Naive B cell (primary cell): ENCODE data around the gene RNF150. TPM values are rescaled to one million over a fixed set of nuclear protein-coding genes. Genes with fewer than 3 reads are reported as not detected.

Experiments used
- ATAC-seq, 2 donors: fragments of 150-1000 bp; cut with Tn5 transposase; 2 replicates each; pipeline ENCODE4 v1.10.0; 2021; ENCODE audit warnings: low read depth in 2 of 2, mild to moderate bottlenecking in 2 of 2, moderate library complexity in 2 of 2
- DNase-seq: peaks from one replicate; pipeline ENCODE4 v3.0.0; 2022
- H3K27ac Mint-ChIP-seq, 6 donors: one replicate each; pipeline ENCODE4 v1.8.0; 2020 to 2022; ENCODE audit warnings: mild to moderate bottlenecking in 6 of 6, mixed read lengths in 6 of 6, moderate library complexity in 5 of 6, inconsistent platforms in 2 of 6
- H3K27me3 Mint-ChIP-seq, 3 donors: one replicate each; pipeline ENCODE4 v1.8.0; 2021 to 2022; ENCODE audit warnings: mixed read lengths in 3 of 3, mild to moderate bottlenecking in 1 of 3
- H3K36me3 Mint-ChIP-seq, 2 donors: one replicate each; pipeline ENCODE4 v1.8.0; 2020 to 2022; ENCODE audit warnings: mixed read lengths in 2 of 2, inconsistent platforms in 1 of 2, mild to moderate bottlenecking in 1 of 2
- H3K4me1 Mint-ChIP-seq, 3 donors: one replicate each; pipeline ENCODE4 v1.8.0; 2020 to 2022; ENCODE audit warnings: mixed read lengths in 3 of 3, inconsistent platforms in 1 of 3, mild to moderate bottlenecking in 1 of 3, moderate library complexity in 1 of 3
- H3K4me3 Mint-ChIP-seq, 8 donors: one replicate each; pipeline ENCODE4 v1.8.0; 2020 to 2022; ENCODE audit warnings: mild to moderate bottlenecking in 8 of 8, mixed read lengths in 8 of 8, moderate library complexity in 8 of 8, inconsistent platforms in 2 of 8
- H3K9me3 Mint-ChIP-seq, 7 donors: one replicate each; pipeline ENCODE4 v1.8.0; 2020 to 2022; ENCODE audit warnings: mixed read lengths in 7 of 7, mild to moderate bottlenecking in 5 of 7, inconsistent platforms in 2 of 7, moderate library complexity in 1 of 7
- polyA plus RNA-seq, 6 donors: library from polyadenylated mRNA; unstranded; fragments of 300-500 nt; fragmentation: Illumina TruSeq; gene quantifications; one replicate each; pipeline ENCODE4 v1.2.3, GENCODE V29; 2021; ENCODE audit warnings: low read depth in 6 of 6

RNF150 gene
- polyA plus RNA-seq, 6 donors from 2014 or later: 0.15 TPM; not detected in 5

DNA sequence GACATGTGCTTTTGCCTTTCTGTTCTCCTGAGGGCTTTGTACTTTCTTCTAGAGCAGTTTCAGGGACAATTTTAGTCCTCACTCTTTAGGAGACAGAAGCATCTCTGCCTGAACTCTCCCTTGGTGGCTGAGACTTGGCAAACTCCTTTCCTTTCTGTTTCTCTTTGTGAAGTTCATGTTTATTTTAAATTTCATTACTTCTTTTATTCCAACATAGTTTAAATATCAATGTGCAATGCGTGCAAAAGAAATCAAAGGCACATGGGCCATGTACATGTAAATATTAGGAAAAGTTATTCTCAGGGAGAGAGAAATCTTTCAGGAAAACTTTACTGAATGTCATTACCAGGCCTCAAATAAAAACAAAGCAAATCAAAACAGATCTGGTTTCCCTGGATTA, 177.6 kb downstream of the RNF150 start:
- Mint-ChIP-seq H3K4me3 (no peak overlapping the region), H3K4me1 (no peaks in the 10 kb centered on the region), H3K36me3 (no peaks in the 10 kb centered on the region), H3K27ac (no peak overlapping the region), H3K27me3 (peaks cover 5 to 18% (median 14%) of the 10 kb centered on the region in 3 donors), H3K9me3 (peaks cover 2 to 13% (median 5%) of the 10 kb centered on the region in 7 donors)
- DNase-seq (no peak), ATAC-seq (no peak)

DNA sequence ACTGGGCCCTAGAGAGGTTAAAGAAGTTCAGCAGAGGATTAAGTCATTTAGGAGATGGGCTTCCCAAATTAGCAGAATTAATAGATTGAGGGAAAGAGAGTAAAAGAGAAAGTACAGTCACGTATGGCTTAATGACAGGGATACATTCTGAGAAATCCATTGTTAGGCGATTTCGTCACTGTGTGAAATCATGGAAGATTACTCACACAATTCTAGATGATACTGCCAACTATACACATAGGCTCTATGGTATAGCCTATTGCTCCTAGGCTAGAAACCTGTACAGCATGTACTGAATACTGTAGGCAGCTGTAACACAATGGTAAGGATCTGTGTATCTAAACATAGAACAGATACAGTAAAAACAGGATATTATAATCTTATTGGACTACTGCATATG, 180.6 kb downstream of the RNF150 start:
- Mint-ChIP-seq H3K9me3 (peaks cover 2 to 7% (median 5%) of the 10 kb centered on the region in 7 donors), H3K27me3 (peaks cover 0 to 18% (median 6%) of the 10 kb centered on the region in 3 donors), H3K4me1 (no peaks in the 10 kb centered on the region), H3K4me3 (no peak overlapping the region), H3K36me3 (no peaks in the 10 kb centered on the region), H3K27ac (no peak overlapping the region)
- ATAC-seq: no peak
- DNase-seq: no peak

DNA sequence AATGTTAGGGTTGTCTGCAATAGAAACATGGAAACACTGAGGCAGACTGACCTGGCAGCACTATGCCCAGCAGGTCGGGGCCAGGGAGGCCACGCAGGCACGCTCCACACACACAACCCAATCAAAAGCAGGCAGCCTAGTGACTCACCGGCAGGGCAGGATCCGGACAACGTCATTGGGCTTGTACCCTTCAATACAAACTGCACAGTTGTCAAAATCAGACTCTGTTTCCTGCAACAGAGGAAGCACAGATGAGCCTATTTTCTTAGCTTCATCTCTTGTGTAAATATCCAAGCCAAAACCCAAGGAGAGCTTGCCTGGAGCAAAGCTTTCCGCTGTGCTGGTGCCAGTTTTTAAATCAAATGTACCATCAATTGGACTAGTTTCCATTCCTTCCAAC, 185.8 kb downstream of the RNF150 start:
- no peak overlapping the region for H3K4me3 Mint-ChIP-seq
- H3K36me3 Mint-ChIP-seq: no peaks in the 10 kb centered on the region

DNA sequence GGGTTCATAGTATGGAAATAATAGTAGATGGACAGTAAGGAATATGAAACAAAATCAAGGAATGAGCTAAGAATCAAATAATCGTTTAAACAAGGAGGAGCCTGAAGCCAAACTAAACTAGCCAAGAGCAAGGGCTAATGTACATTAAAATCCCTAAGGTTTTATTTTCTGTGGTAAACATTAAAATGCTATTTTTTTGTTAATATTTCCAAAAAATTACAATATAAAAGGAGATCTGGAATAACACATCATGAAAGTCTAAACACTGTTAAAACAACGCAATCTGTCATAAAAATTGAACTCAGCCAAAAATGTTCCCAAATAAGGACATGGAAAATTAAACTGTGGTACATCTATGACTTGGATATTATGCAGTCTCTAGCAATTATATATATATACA, 188.2 kb downstream of the RNF150 start:
- H3K9me3 Mint-ChIP-seq: no peaks in the 10 kb centered on the region
- ATAC-seq (no peak), DNase-seq (no peak)
- no peak overlapping the region for H3K27ac Mint-ChIP-seq
- no peak overlapping the region for H3K4me3 Mint-ChIP-seq
- H3K27me3 Mint-ChIP-seq: peaks cover 6 to 16% (median 9%) of the 10 kb centered on the region in 3 donors
- no peaks in the 10 kb centered on the region for H3K4me1 Mint-ChIP-seq
- H3K36me3 Mint-ChIP-seq: no peaks in the 10 kb centered on the region

More for the DNA sequence above, 185.8 kb downstream of the RNF150 start:
- peaks cover 0 to 28% (median 6%) of the 10 kb centered on the region in 3 donors for H3K27me3 Mint-ChIP-seq
- ATAC-seq (no peak), DNase-seq (no peak)
- H3K27ac Mint-ChIP-seq: no peak overlapping the region
- no peaks in the 10 kb centered on the region for H3K9me3 Mint-ChIP-seq
- H3K4me1 Mint-ChIP-seq: no peaks in the 10 kb centered on the region

DNA sequence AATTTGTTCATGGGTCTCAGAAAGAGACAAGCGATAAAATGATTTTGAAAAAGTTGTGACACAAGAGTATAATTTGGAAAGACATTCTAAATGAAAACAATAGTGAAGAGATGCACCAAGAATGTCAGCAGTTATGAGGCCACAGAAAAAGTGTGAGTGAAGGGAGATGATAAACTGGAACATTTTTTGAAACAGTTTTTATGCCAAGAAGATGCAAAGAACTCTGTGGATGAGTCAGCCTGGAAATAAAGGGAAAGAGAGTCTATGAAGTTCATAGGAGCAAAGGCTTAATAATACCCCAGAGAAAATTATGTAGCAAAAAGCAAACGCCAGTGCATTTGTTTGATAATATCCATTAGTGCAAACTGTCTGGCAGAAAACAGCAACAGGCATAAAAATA, 188.7 kb downstream of the RNF150 start:
- Mint-ChIP-seq H3K4me1 (no peaks in the 10 kb centered on the region), H3K27ac (no peak overlapping the region), H3K4me3 (no peak overlapping the region), H3K9me3 (no peaks in the 10 kb centered on the region), H3K27me3 (peaks cover 6 to 14% (median 9%) of the 10 kb centered on the region in 3 donors), H3K36me3 (no peaks in the 10 kb centered on the region)
- ATAC-seq (no peak), DNase-seq (no peak)

DNA sequence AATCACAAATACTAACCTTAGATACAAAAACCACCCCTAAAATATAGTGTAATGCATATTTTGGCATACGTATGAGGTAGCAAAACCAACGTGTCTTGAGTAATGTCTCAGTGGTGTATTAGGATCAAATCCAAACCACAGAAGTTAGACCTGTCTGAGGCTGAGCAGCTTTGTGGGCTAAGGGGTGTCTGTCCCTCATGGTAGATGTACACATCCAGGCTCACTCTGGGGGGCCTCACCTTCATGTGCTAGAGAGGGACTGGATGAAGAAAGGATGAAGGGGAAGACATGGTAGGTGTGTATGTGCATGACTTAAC, 189.1 kb downstream of the RNF150 start:
- Mint-ChIP-seq H3K36me3 (no peaks in the 10 kb centered on the region), H3K27ac (no peak overlapping the region), H3K9me3 (no peaks in the 10 kb centered on the region), H3K4me3 (no peak overlapping the region), H3K27me3 (peaks cover 6 to 11% (median 9%) of the 10 kb centered on the region in 3 donors), H3K4me1 (no peaks in the 10 kb centered on the region)
- ATAC-seq: no peak
- no peak for DNase-seq

DNA sequence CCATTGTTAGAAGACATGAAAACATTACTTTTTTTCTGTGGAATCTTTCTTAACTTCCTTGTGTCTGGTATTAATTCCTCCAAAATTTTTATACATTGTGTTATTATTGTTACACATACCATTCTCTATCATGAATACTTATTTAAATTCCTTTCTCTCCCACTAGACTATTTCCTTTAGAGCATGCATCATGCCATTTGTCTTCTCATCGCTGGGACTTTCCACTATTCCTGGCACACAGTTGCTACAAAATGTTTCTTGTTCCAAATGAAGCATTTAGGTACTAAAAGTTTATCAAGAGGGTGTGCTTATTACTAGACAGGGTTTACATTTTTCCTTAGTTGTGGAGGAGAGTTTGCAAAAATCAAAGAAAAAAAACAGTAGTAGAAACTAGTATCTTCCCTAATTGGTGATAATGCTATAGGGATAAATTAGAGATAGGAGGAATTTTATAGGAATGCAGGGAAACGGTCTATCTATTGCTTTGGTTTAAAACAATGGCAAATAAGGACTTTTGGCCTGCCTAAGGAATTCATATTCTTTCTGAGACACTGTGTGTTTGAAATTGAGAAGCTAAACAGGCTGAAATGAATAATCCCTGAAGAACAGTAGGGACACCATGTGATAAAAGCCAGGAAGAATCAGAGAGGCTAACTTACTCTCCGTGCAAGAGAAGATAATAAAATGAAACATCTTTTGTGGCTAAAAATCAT, 189.6 kb downstream of the RNF150 start:
- DNase-seq: no peak
- Mint-ChIP-seq H3K36me3 (no peaks in the 10 kb centered on the region), H3K27me3 (peaks cover 6 to 11% (median 9%) of the 10 kb centered on the region in 3 donors), H3K9me3 (no peaks in the 10 kb centered on the region), H3K27ac (no peak overlapping the region), H3K4me3 (no peak overlapping the region), H3K4me1 (no peaks in the 10 kb centered on the region)
- ATAC-seq: no peak

DNA sequence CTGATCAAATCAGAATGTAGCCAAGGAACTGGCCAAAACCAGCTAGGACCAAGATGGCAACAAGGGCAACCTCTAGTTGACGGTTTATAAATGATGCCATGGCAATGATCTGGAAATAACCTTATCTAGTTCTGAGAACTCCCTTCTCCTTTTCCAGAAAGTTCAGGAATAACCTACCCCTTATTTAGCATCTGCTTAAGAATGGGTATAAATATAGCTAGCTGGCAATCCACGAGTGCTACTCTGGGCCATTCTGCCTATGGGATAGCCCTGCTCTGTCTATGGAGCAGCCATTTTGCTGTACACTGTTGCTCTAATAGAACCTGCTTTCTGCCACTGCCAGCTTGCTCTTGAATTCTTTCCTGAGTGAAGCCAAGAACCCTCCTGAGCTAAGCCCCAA, 192.7 kb downstream of the RNF150 start:
- H3K27me3 Mint-ChIP-seq: peaks cover 6 to 11% (median 9%) of the 10 kb centered on the region in 3 donors
- no peaks in the 10 kb centered on the region for H3K4me1 Mint-ChIP-seq
- peak overlapping the region in 1 of 6 donors; percentile 19 for H3K27ac Mint-ChIP-seq
- ATAC-seq (no peak), DNase-seq (no peak)
- no peak overlapping the region for H3K4me3 Mint-ChIP-seq
- no peaks in the 10 kb centered on the region for H3K9me3 Mint-ChIP-seq
- H3K36me3 Mint-ChIP-seq: no peaks in the 10 kb centered on the region

DNA sequence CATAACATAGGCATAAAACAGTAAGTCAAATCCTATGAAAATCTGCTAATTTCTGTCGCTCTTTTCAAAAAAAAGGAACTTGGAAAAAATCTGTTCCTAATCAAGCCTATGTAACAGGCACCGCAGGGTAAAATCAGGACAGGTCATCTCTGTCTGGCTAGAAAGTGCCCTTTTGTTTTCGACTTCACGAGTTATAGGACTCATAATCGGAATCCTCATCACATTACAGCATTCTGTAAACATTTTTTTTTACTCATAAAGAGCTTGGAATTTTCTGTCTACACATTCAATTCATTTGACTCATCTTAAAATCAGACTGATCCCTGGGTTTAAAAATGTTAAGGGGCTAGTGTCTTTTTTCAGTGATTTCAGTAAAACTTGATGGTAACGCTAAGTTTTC, 195.4 kb downstream of the RNF150 start:
- Mint-ChIP-seq H3K36me3 (no peaks in the 10 kb centered on the region), H3K9me3 (peaks cover 0 to 1% (median 0%) of the 10 kb centered on the region in 7 donors), H3K27ac (no peak overlapping the region), H3K4me3 (no peak overlapping the region), H3K4me1 (no peaks in the 10 kb centered on the region), H3K27me3 (peaks cover 0 to 12% (median 6%) of the 10 kb centered on the region in 3 donors)
- ATAC-seq: no peak
- no peak for DNase-seq

DNA sequence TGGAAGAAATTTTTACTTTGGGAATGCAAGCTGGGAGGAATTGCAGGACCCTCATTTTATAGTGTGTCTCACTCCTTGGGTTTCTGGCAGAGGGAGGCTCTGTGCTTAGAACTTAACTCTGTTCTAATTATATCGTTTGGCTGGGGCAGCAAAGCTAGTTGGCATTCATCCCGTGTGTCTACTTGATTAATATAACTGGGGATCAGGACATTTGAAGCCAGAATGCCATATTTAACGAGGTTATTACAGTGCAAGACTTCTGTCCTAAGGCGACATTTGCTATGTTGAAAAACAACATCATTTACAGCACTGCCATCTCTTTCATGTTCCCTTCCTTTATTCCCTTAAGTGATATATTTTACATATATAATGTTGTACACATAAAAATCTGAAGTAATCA, 198.0 kb downstream of the RNF150 start:
- peaks cover 0 to 1% (median 0%) of the 10 kb centered on the region in 7 donors for H3K9me3 Mint-ChIP-seq
- no peak for DNase-seq
- H3K4me3 Mint-ChIP-seq: no peak overlapping the region
- no peak overlapping the region for H3K27ac Mint-ChIP-seq
- peaks cover 12 to 30% (median 12%) of the 10 kb centered on the region in 3 donors for H3K27me3 Mint-ChIP-seq
- H3K4me1 Mint-ChIP-seq: no peaks in the 10 kb centered on the region
- no peak for ATAC-seq
- H3K36me3 Mint-ChIP-seq: peaks cover 0 to 3% of the 10 kb centered on the region in 2 donors

DNA sequence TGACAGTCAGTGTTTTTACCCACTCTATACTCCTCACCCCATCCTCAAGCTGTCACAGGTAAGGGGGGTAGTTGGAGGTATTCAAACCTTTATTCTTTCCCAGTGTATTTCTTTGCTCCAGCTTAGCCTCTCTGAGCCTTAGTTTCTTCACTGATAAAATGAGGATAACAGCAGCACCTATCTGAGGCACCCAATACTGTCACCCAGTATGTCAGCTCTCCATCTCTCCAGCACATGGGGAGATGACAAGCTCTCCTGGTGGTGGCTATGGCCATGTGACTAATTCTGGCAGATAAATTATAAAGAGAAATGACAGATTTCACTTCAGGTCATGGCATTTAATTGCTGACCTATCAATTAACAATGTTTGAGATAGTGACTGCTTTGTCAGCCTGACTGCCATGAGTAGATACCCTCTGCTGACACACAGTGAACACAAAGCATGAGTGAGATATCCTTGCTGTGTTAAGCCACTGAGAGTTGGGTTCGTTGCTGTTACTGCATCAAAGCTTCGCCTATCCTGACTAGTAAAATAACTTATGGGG, 200.7 kb downstream of the RNF150 start:
- DNase-seq (no peak), ATAC-seq (no peak)
- H3K36me3 Mint-ChIP-seq: peaks cover 0 to 4% of the 10 kb centered on the region in 2 donors
- H3K4me1 Mint-ChIP-seq: no peaks in the 10 kb centered on the region
- H3K27ac Mint-ChIP-seq: no peak overlapping the region
- no peak overlapping the region for H3K4me3 Mint-ChIP-seq
- peaks cover 12 to 33% (median 13%) of the 10 kb centered on the region in 3 donors for H3K27me3 Mint-ChIP-seq
- H3K9me3 Mint-ChIP-seq: peaks cover 0 to 1% (median 0%) of the 10 kb centered on the region in 7 donors

DNA sequence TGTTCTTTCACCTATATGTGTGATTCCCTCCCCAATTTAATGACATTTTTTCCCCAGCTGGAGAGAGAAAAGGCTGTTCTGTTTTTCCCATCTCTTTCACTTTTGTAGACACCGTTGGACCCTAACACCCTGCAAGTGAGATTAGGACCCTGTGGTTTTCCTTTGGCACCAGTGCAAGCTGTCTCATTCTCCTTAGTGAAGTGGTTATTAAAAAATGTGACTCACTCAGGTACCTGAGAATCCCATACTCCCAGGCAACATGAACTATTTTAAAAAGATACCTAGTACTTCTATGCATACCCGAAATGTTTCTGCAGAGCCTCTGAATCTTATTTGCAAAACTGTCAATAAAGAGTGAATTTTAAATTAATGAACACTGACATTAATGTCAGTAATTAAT, 201.4 kb downstream of the RNF150 start:
- H3K27me3 Mint-ChIP-seq: peaks cover 12 to 33% (median 13%) of the 10 kb centered on the region in 3 donors

DNA sequence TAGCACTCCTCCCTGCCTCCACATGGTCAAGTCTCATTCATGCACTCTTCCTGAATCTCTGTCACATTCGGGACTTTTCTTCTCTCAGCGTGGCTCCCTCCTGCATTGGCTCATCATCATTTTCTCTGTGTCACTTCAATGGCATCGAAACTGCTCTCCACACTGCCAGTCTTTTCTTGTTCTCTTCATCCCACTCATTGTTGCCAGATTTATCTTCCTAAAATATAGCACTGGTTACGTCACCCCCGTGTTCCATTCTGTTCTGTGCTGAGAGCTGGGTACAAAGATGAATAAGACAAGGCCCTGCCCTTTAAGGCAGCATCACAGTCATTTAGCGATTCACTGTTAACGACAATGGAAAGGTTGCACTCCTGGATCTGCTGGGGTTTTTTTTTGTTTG, 202.7 kb downstream of the RNF150 start:
- DNase-seq (no peak), ATAC-seq (no peak)
- Mint-ChIP-seq H3K9me3 (peaks cover 0 to 1% (median 0%) of the 10 kb centered on the region in 7 donors), H3K4me3 (no peak overlapping the region), H3K36me3 (peaks cover 0 to 4% of the 10 kb centered on the region in 2 donors), H3K4me1 (no peaks in the 10 kb centered on the region), H3K27ac (no peak overlapping the region), H3K27me3 (peaks cover 12 to 33% (median 13%) of the 10 kb centered on the region in 3 donors)

More for the DNA sequence above, 201.4 kb downstream of the RNF150 start:
- Mint-ChIP-seq H3K4me1 (no peaks in the 10 kb centered on the region), H3K36me3 (peaks cover 0 to 4% of the 10 kb centered on the region in 2 donors), H3K4me3 (no peak overlapping the region), H3K27ac (no peak overlapping the region), H3K9me3 (peaks cover 0 to 1% (median 0%) of the 10 kb centered on the region in 7 donors)
- ATAC-seq: no peak
- DNase-seq: no peak

DNA sequence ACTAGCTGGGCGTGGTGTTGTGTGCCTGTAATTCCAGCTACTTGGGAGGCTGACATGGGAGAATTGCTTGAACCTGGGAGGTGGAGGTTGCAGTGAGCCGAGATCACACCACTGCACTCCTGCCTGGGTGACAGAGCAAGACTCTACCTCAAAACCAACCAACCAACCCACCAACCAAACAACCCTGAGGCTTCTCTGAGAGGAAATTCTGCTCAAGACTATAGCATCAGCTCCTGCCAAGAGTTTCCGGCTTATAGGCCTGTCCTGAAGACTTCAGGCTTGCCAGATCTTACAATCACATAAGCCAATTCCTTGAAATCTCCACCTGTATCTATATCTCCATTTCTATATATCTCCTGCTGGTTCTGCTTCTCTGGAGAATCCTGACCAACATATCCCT, 203.3 kb downstream of the RNF150 start:
- no peak for DNase-seq
- peaks cover 0 to 4% of the 10 kb centered on the region in 2 donors for H3K36me3 Mint-ChIP-seq
- H3K9me3 Mint-ChIP-seq: peaks cover 0 to 3% (median 0%) of the 10 kb centered on the region in 7 donors
- H3K4me3 Mint-ChIP-seq: no peak overlapping the region
- no peaks in the 10 kb centered on the region for H3K4me1 Mint-ChIP-seq
- no peak overlapping the region for H3K27ac Mint-ChIP-seq
- H3K27me3 Mint-ChIP-seq: peaks cover 12 to 33% (median 13%) of the 10 kb centered on the region in 3 donors
- no peak for ATAC-seq
